PC-3 (cell line): ENCODE data around the gene OSBPL2. TPM values are rescaled to one million over a fixed set of nuclear protein-coding genes. Genes with fewer than 3 reads are reported as not detected.

ENCODE experiments used
- ATAC-seq: fragments of 200-7000 bp; cut with Tn5 transposase; 2 replicates; pipeline ENCODE4 v1.9.1; 2020; ENCODE audit warnings: mild to moderate bottlenecking, moderate library complexity
- BruUV-seq: library from RNA; stranded (reverse); fragments of 400-500 nt; replicated peaks from 2 replicates; lab custom pipeline; 2021; lab: Mats Ljungman, UMichigan
- CTCF ChIA-PET: fragments of 300-600 bp; sonication (Branson Sonifier 250); formaldehyde crosslinking; loops from one replicate; lab custom pipeline; 2022; ENCODE audit warnings: antibody characterized with exemption; lab: Charles Lee
- POLR2A ChIA-PET: fragments of 300-600 bp; sonication (Branson Sonifier 250); formaldehyde crosslinking; loops from one replicate; lab custom pipeline; 2022; ENCODE audit warnings: antibody characterized with exemption; ENCODE audit not compliant: unreplicated experiment; lab: Charles Lee
- DNase-seq: peaks from one replicate; pipeline ENCODE4 v3.0.0-alpha.2; 2015
- H2AFZ ChIP-seq: fragments of 300-600 bp; sonication (generic); 2 replicates; pipeline ENCODE4 v1.6.0; 2016; ENCODE audit warnings: antibody characterized with exemption, low read length
- H3F3A ChIP-seq: fragments of 300-600 bp; sonication (generic); one replicate; pipeline ENCODE4 v1.6.0; 2017; ENCODE audit warnings: antibody characterized with exemption, low read length, control low read depth, mild to moderate bottlenecking; ENCODE audit not compliant: unreplicated experiment
- H3K27ac ChIP-seq: fragments of 300-600 bp; sonication (generic); 2 replicates; pipeline ENCODE4 v1.5.1; 2016; ENCODE audit warnings: mild to moderate bottlenecking, low read length
- H3K27me3 ChIP-seq: fragments of 300-600 bp; sonication (generic); 2 replicates; pipeline ENCODE4 v1.6.1; 2016; ENCODE audit warnings: low read length, mixed read lengths
- H3K36me3 ChIP-seq: fragments of 300-600 bp; sonication (generic); 2 replicates; pipeline ENCODE4 v1.6.1; 2016; ENCODE audit warnings: low read depth, mixed run types, low read length, mixed read lengths
- H3K4me1 ChIP-seq: fragments of 300-600 bp; sonication (generic); 2 replicates; pipeline ENCODE4 v1.5.1; 2016; ENCODE audit warnings: low read length; ENCODE audit not compliant: insufficient read depth
- H3K4me2 ChIP-seq: fragments of 300-600 bp; sonication (generic); 2 replicates; pipeline ENCODE4 v1.6.0; 2016; ENCODE audit warnings: low read length
- H3K4me3 ChIP-seq: fragments of 300-600 bp; sonication (generic); 2 replicates; pipeline ENCODE4 v1.5.1; 2016; ENCODE audit warnings: mild to moderate bottlenecking, low read length, mixed read lengths
- H3K79me2 ChIP-seq: fragments of 300-600 bp; sonication (generic); 2 replicates; pipeline ENCODE4 v1.6.1; 2017; ENCODE audit warnings: low read length, mixed read lengths
- H3K9ac ChIP-seq: fragments of 300-600 bp; sonication (generic); 2 replicates; pipeline ENCODE4 v1.6.0; 2016; ENCODE audit warnings: mild to moderate bottlenecking, low read length
- H3K9me2 ChIP-seq: fragments of 300-600 bp; sonication (generic); replicated peaks from 2 replicates; pipeline ENCODE4 v1.6.1; 2016; ENCODE audit warnings: mixed run types, low read length, mixed read lengths
- H3K9me3 ChIP-seq: fragments of 300-600 bp; sonication (generic); 2 replicates; pipeline ENCODE4 v1.6.1; 2016; ENCODE audit warnings: low read length, mixed read lengths
- H4K20me1 ChIP-seq: fragments of 300-600 bp; sonication (generic); 2 replicates; pipeline ENCODE4 v1.6.1; 2016; ENCODE audit warnings: low read length, mixed read lengths
- EZH2 ChIP-seq: fragments of 300-600 bp; sonication (generic); IDR thresholded peaks from one replicate; pipeline ENCODE4 v1.6.1; 2017; ENCODE audit warnings: antibody characterized with exemption, mild to moderate bottlenecking, low read length; ENCODE audit not compliant: unreplicated experiment
- EZH2phosphoT487 ChIP-seq: fragments of 300-600 bp; sonication (generic); IDR thresholded peaks from 2 replicates; pipeline ENCODE4 v1.6.1; 2018; ENCODE audit warnings: mild to moderate bottlenecking, antibody characterized with exemption, low read length, borderline replicate concordance
- intact Hi-C: fragments of 100-400 bp; cut with micrococcal nuclease; formaldehyde crosslinking; loops from 2 replicates; pipeline ENCODE4 v1.9.0; 2023
- total RNA-seq: library from RNA; depleted of rRNA; stranded (reverse); fragments of >200 nt; gene quantifications from 2 replicates; pipeline ENCODE4 v1.2.3, GENCODE V29; 2014
- TF ChIP-seq, protein P1 (sequence below): fragments of 300-600 bp; sonication (generic); conservative IDR thresholded peaks from 2 replicates; pipeline ENCODE4 v1.5.1; 2017; ENCODE audit warnings: antibody characterized with exemption, low read depth, mild to moderate bottlenecking, low read length

Gene OSBPL2
- total RNA-seq, 1 experiment from 2014 or later = 39.7 TPM

DNA sequence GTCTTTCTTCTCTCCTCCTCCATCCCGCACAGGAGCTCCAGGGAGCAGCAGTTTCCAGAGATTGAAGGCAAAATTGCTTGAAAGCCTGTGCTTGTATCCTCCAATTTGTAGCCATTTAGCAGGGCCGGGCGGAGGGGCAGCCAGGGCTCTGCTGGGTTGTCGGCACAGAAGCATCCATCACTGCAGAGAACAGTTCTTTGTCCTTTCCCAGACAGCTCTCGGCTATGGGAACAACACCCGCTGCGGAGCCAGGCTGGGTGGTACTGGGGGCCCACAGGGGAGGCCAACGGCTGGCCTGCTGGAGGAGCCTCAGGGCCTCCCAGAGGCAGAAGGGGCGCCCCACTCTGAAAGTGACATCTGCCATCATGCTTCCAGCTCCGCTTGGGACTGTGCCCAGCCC, 26.0 kb upstream of the OSBPL2 start:
- Histone ChIP-seq H3K9me3 (no peaks in the 10 kb centered on the region), H3K4me1 (peaks cover 13% of the 10 kb centered on the region), H3K79me2 (no peaks in the 10 kb centered on the region), H3K27ac (no peak overlapping the region), H3K27me3 (peaks cover 15% of the 10 kb centered on the region), H3K36me3 (no peaks in the 10 kb centered on the region), H2AFZ (no peak overlapping the region), H3F3A (no peaks in the 10 kb centered on the region), H3K9me2 (no peaks in the 10 kb centered on the region), H3K9ac (no peak overlapping the region), H3K4me3 (no peak overlapping the region), H3K4me2 (no peak overlapping the region), H4K20me1 (peaks cover 5% of the 10 kb centered on the region; the same call in 1 of the 2 replicates)
- ChIA-PET CTCF (no interaction called here), POLR2A (no interaction called here)
- TF ChIP-seq, protein P1, sequence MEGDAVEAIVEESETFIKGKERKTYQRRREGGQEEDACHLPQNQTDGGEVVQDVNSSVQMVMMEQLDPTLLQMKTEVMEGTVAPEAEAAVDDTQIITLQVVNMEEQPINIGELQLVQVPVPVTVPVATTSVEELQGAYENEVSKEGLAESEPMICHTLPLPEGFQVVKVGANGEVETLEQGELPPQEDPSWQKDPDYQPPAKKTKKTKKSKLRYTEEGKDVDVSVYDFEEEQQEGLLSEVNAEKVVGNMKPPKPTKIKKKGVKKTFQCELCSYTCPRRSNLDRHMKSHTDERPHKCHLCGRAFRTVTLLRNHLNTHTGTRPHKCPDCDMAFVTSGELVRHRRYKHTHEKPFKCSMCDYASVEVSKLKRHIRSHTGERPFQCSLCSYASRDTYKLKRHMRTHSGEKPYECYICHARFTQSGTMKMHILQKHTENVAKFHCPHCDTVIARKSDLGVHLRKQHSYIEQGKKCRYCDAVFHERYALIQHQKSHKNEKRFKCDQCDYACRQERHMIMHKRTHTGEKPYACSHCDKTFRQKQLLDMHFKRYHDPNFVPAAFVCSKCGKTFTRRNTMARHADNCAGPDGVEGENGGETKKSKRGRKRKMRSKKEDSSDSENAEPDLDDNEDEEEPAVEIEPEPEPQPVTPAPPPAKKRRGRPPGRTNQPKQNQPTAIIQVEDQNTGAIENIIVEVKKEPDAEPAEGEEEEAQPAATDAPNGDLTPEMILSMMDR = no peak
- TF ChIP-seq EZH2 (no peak), EZH2phosphoT487 (no peak)
- intact Hi-C loops = no loop called here
- BruUV-seq = no TSS peak
- ATAC-seq = no peak
- DNase-seq = no peak

DNA sequence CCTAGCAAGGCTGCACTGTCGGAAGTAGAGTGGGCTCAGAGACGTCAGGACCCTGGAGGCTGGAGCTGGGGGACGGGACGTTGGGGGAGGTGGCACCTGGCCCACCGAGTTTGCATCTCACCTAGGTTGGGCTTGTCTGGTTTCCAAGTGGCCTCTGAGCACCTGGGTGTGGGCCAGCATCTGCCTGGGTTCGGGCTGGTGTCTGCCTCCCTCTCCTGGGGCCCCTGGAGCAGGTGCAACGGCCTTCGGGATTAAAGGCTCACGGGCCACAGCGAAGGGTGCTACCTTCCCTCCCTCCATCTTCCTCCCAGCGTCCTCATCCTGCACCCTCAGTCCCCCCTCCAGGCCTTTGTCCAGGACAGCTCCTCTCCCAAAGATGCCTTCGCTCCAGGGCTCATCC, 24.3 kb upstream of the OSBPL2 start:
- Histone ChIP-seq H3K9me2 (no peaks in the 10 kb centered on the region), H3K4me3 (no peak overlapping the region), H3K79me2 (no peaks in the 10 kb centered on the region), H3F3A (no peaks in the 10 kb centered on the region), H3K4me2 (no peak overlapping the region), H3K27me3 (peaks cover 20% of the 10 kb centered on the region), H3K4me1 (peaks cover 7% of the 10 kb centered on the region), H3K9me3 (no peaks in the 10 kb centered on the region), H4K20me1 (peaks cover 5% of the 10 kb centered on the region; the same call in 1 of the 2 replicates), H3K36me3 (no peaks in the 10 kb centered on the region), H3K9ac (no peak overlapping the region), H2AFZ (no peak overlapping the region), H3K27ac (no peak overlapping the region)
- POLR2A ChIA-PET = no interaction called here
- ATAC-seq (no peak), DNase-seq (no peak)
- intact Hi-C loops = no loop called here
- TF ChIP-seq, protein P1 = no peak
- TF ChIP-seq EZH2 = no peak
- no peak for TF ChIP-seq EZH2phosphoT487
- no TSS peak for BruUV-seq
- CTCF ChIA-PET = no interaction called here

DNA sequence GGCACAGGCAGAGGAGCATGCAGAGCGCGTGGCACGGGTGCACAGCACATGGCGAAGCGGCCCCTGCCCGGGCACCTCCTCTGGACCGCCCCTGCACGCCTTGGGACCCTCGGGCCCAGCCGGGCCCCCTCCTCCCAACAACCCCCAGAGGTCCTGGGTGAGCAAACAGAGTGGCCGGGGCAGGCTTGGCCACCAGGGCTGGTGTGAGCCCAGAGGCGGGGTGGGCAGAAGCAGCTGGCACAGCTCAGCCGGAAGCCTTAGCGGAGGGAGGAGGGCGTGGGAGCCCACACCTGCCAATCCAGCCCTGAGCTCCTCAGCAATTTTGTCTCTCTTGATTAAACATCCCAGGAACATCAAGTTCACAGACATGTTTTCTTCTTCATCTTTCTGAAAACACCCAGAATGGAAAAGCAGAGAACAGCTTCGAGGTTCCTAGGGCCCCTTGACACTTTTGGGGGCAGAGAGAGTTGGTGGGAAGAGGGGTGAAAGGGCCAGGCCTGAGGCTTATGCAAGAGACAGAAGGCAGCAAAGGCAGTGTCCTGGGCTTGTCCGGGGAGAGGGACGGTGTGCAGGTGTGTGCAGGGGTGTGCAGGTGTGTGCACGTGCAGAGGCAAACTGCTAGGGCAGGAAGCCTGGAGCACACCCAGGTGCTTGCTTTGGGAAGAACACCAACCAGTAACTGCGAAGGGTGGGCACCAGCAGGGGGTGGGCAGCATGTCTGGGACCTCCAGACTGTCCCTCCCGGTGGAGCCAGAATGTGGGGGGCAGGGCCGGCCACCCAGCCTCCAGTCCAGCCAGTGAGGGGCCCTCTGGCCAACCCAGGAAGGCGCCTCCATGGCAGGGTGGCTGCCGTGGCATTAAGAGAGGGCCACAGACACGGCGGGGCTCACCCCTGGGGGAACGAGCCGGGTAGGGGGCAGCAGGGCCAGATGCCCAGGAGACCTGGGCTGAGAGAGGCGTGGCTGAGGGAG, 23.0 kb upstream of the OSBPL2 start:
- no peaks in the 10 kb centered on the region for H3F3A ChIP-seq
- no peaks in the 10 kb centered on the region for H3K4me1 ChIP-seq
- H3K4me3 ChIP-seq = no peak overlapping the region
- no peak overlapping the region for H3K9ac ChIP-seq
- intact Hi-C loops = no loop called here
- ChIA-PET CTCF (no interaction called here), POLR2A (no interaction called here)
- H3K36me3 ChIP-seq = no peaks in the 10 kb centered on the region
- no peaks in the 10 kb centered on the region for H4K20me1 ChIP-seq
- H3K27me3 ChIP-seq = peaks cover 27% of the 10 kb centered on the region
- TF ChIP-seq EZH2phosphoT487 (no peak), EZH2 (no peak)
- TF ChIP-seq, protein P1 = no peak
- H3K27ac ChIP-seq = no peak overlapping the region
- ATAC-seq (peak; percentile 41), DNase-seq (no peak)
- H3K79me2 ChIP-seq = no peaks in the 10 kb centered on the region
- no peaks in the 10 kb centered on the region for H3K9me3 ChIP-seq
- BruUV-seq = no TSS peak
- no peak overlapping the region for H2AFZ ChIP-seq
- H3K4me2 ChIP-seq = no peak overlapping the region
- H3K9me2 ChIP-seq = no peaks in the 10 kb centered on the region
